A549 (cell line): ENCODE results near the gene GPAT2.
"Not testable (repeated sequence)": the region's sequence is repeated elsewhere in the genome, so short reads cannot be mapped to it uniquely, and the experiment has no call there.

ENCODE experiments used
- BHLHE40 ChIP-seq: IDR thresholded peaks from 2 replicates; pipeline ENCODE4 v1.6.1; 2012; ENCODE audit warnings: low read depth, low read length, inconsistent platforms
- CEBPB ChIP-seq, 2 experiments: fragments of >200 bp in 1 of 2; sonication (Bioruptor Twin) in 1 of 2; formaldehyde crosslinking in 1 of 2; IDR thresholded peaks; 2 replicates each; pipeline ENCODE4 v1.6.1; 2012 to 2016
- CHD4 ChIP-seq: fragments of 200-600 bp; sonication (generic); IDR thresholded peaks from 2 replicates; pipeline ENCODE4 v1.6.1; 2016; ENCODE audit warnings: antibody characterized with exemption, mild to moderate bottlenecking, borderline replicate concordance
- EHMT2 ChIP-seq: fragments of 200-600 bp; sonication (generic); IDR thresholded peaks from 2 replicates; pipeline ENCODE4 v1.6.1; 2016; ENCODE audit warnings: antibody characterized with exemption, low read depth, mild to moderate bottlenecking, moderate library complexity
- EP300 ChIP-seq, 2 experiments: fragments of >200 bp; sonication (Bioruptor Twin); formaldehyde crosslinking; IDR thresholded peaks; 2 replicates in 1 of 2; 3 replicates in 1 of 2; pipeline ENCODE4 v1.6.1; 2016 to 2017
- FOSL2 ChIP-seq, 2 experiments: fragments of 450-650 bp in 1 of 2; fragments of >200 bp in 1 of 2; sonication (Bioruptor Twin) in 1 of 2; formaldehyde crosslinking; IDR thresholded peaks; 2 replicates each; pipeline versions ENCODE4 v1.5.0 to v1.6.1; 2016 to 2020; ENCODE audit warnings: mild to moderate bottlenecking in 1 of 2, moderate library complexity in 1 of 2
- POLR2A ChIP-seq: IDR thresholded peaks from 2 replicates; pipeline ENCODE4 v1.6.1; 2012; ENCODE audit warnings: mild to moderate bottlenecking, low read length
- RFX5 ChIP-seq: fragments of 450-650 bp; IDR thresholded peaks from 2 replicates; pipeline ENCODE4 v1.7.1; 2014; ENCODE audit warnings: antibody characterized with exemption, mild to moderate bottlenecking, moderate library complexity
- SMC3 ChIP-seq: fragments of >200 bp; sonication (Bioruptor Twin); formaldehyde crosslinking; IDR thresholded peaks from 3 replicates; pipeline ENCODE4 v1.6.1; 2018; ENCODE audit warnings: inconsistent platforms
- SREBF2 ChIP-seq: fragments of 450-650 bp; IDR thresholded peaks from 2 replicates; pipeline ENCODE4 v1.6.1; 2014; ENCODE audit warnings: mild to moderate bottlenecking, moderate library complexity
- ZFP36 ChIP-seq: fragments of 450-650 bp; IDR thresholded peaks from 2 replicates; pipeline ENCODE4 v1.6.1; 2014; ENCODE audit warnings: borderline replicate concordance; ENCODE audit not compliant: partially characterized antibody
- TF ChIP-seq, protein P1 (sequence below): fragments of >200 bp; sonication (Bioruptor Twin); formaldehyde crosslinking; IDR thresholded peaks from 3 replicates; pipeline ENCODE4 v1.5.1; 2016
- TF ChIP-seq, protein P2 (sequence below): fragments of 450-650 bp; IDR thresholded peaks from 2 replicates; pipeline ENCODE4 v1.6.1; 2014; ENCODE audit warnings: antibody characterized with exemption
- TF ChIP-seq, protein P3 (sequence below): fragments of 200-600 bp; sonication (generic); IDR thresholded peaks from 2 replicates; pipeline ENCODE4 v1.6.1; 2016; ENCODE audit warnings: antibody characterized with exemption, mild to moderate bottlenecking, moderate library complexity

DNA sequence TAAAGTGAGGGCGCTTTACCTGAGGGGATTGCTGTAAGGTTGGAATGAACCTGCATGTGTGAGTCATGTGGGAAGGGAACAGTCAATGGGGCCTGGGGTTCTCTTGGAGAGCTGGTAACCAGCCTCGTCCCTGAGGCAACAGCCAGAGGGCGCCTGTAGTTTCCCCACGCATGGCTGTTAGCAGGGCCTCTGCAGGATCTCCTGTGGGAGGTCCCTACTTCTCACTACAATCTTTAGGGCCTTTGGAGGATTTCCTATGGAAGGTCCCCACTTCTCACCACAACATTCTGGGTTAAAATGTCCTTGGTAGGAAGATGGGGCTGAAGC, 23.6 kb downstream of the GPAT2 start:
- not testable (repeated sequence) for TF ChIP-seq EHMT2; BHLHE40; POLR2A; CHD4; SREBF2; EP300 (IDR thresholded peaks at IDR 0.05); SMC3; CEBPB (IDR thresholded peaks at IDR 0.05); RFX5; ZFP36; FOSL2 (IDR thresholded peaks at IDR 0.05); FOSL2 (CRISPR knock-in tag; IDR thresholded peaks at IDR 0.05)
- TF ChIP-seq, protein P1, sequence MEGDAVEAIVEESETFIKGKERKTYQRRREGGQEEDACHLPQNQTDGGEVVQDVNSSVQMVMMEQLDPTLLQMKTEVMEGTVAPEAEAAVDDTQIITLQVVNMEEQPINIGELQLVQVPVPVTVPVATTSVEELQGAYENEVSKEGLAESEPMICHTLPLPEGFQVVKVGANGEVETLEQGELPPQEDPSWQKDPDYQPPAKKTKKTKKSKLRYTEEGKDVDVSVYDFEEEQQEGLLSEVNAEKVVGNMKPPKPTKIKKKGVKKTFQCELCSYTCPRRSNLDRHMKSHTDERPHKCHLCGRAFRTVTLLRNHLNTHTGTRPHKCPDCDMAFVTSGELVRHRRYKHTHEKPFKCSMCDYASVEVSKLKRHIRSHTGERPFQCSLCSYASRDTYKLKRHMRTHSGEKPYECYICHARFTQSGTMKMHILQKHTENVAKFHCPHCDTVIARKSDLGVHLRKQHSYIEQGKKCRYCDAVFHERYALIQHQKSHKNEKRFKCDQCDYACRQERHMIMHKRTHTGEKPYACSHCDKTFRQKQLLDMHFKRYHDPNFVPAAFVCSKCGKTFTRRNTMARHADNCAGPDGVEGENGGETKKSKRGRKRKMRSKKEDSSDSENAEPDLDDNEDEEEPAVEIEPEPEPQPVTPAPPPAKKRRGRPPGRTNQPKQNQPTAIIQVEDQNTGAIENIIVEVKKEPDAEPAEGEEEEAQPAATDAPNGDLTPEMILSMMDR = peak; percentile 16; the same call in 1 of the 3 replicates
- TF ChIP-seq, protein P2, sequence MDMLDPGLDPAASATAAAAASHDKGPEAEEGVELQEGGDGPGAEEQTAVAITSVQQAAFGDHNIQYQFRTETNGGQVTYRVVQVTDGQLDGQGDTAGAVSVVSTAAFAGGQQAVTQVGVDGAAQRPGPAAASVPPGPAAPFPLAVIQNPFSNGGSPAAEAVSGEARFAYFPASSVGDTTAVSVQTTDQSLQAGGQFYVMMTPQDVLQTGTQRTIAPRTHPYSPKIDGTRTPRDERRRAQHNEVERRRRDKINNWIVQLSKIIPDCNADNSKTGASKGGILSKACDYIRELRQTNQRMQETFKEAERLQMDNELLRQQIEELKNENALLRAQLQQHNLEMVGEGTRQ = not testable (repeated sequence)
- TF ChIP-seq, protein P3, sequence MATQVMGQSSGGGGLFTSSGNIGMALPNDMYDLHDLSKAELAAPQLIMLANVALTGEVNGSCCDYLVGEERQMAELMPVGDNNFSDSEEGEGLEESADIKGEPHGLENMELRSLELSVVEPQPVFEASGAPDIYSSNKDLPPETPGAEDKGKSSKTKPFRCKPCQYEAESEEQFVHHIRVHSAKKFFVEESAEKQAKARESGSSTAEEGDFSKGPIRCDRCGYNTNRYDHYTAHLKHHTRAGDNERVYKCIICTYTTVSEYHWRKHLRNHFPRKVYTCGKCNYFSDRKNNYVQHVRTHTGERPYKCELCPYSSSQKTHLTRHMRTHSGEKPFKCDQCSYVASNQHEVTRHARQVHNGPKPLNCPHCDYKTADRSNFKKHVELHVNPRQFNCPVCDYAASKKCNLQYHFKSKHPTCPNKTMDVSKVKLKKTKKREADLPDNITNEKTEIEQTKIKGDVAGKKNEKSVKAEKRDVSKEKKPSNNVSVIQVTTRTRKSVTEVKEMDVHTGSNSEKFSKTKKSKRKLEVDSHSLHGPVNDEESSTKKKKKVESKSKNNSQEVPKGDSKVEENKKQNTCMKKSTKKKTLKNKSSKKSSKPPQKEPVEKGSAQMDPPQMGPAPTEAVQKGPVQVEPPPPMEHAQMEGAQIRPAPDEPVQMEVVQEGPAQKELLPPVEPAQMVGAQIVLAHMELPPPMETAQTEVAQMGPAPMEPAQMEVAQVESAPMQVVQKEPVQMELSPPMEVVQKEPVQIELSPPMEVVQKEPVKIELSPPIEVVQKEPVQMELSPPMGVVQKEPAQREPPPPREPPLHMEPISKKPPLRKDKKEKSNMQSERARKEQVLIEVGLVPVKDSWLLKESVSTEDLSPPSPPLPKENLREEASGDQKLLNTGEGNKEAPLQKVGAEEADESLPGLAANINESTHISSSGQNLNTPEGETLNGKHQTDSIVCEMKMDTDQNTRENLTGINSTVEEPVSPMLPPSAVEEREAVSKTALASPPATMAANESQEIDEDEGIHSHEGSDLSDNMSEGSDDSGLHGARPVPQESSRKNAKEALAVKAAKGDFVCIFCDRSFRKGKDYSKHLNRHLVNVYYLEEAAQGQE = not testable (repeated sequence)
